Measurements from ENCODE around the gene RTBDN. TPM values are rescaled to one million over a fixed set of nuclear protein-coding genes. Genes with fewer than 3 reads are reported as not detected.

The RTBDN gene
- total RNA-seq, 1 experiment from 2014 or later: 25.1 TPM

GRCh38 chr19:12788682-12789097, 45.7 kb downstream of the RTBDN start:
- BruUV-seq (replicated peaks): TSS peak; percentile 57
- Histone ChIP-seq H3K27ac (ENCODE audit: low read depth, low read length) (peak overlapping the region; percentile 96), H3K4me2 (ENCODE audit: low read length) (peak overlapping the region; percentile 99), H3K9me2 (ENCODE audit: insufficient read depth) (no peaks in the 10 kb centered on the region), H3K4me1 (ENCODE audit: control insufficient read depth in 1 of 2, insufficient read depth in 2 of 2, low read length in 2 of 2) (peaks cover 64 to 92% of the 10 kb centered on the region in 2 experiments), H3K79me2 (ENCODE audit: insufficient read depth, low read length) (peaks cover 19% of the 10 kb centered on the region), H2AFZ (ENCODE audit: low read depth, low read length, poor library complexity, severe bottlenecking) (no peak overlapping the region), H3K36me3 (ENCODE audit: control insufficient read depth in 1 of 2, insufficient read depth in 2 of 2, low read length in 2 of 2) (no peaks in the 10 kb centered on the region), H3K4me3 (replicated peaks in 1 of 2; ENCODE audit: low read depth in 1 of 2, low read length in 2 of 2) (peak overlapping the region; percentile 77 to 84), H3K27me3 (ENCODE audit: insufficient read depth, low read length) (no peaks in the 10 kb centered on the region), H4K20me1 (ENCODE audit: insufficient read depth) (no peaks in the 10 kb centered on the region), H3K9ac (ENCODE audit: low read length) (peak overlapping the region; percentile 93), H3K9me3 (ENCODE audit: control insufficient read depth in 1 of 2, insufficient read depth in 1 of 2, low read depth in 1 of 2, low read length in 2 of 2) (no peaks in the 10 kb centered on the region)
- ChIA-PET CTCF (interaction anchor here (1.8 to 7.4 kb wide), 2 partner anchors 12 to 23 kb away, joined by 9 to 88 read pairs; partner anchors contain the start of gene HOOK2), RAD21 (ENCODE audit: low non-redundant PET in 1 of 2, low total read pairs in 2 of 2, uncharacterized antibody in 2 of 2, unreplicated experiment in 2 of 2) (interaction anchor here in 1 of 2 experiments (1.2 kb wide), 1 partner anchor 10 kb away, joined by 4 read pairs; no protein-coding TSS in a partner anchor), POLR2A (interaction anchor here (1.5 kb wide), 1 partner anchor 864 kb away, joined by 3 read pairs; the partner anchor contains the start of gene ZNF700)
- intact Hi-C loops (cut with micrococcal nuclease): no loop called here
- ATAC-seq (no peak), DNase-seq (ENCODE audit: low read depth, low spot score) (no peak)
- TF ChIP-seq SRF (IDR thresholded peaks at IDR 0.05; ENCODE audit: low read depth) (no peak), SP1 (IDR thresholded peaks at IDR 0.05; ENCODE audit: low read depth) (no peak), EZH2phosphoT487 (IDR thresholded peaks at IDR 0.05; ENCODE audit: borderline replicate concordance) (no peak), YY1 (IDR thresholded peaks at IDR 0.05; ENCODE audit: extremely low read depth, insufficient replicate concordance, low read depth, low read length) (peak; percentile 38), REST (IDR thresholded peaks at IDR 0.05; ENCODE audit: low read depth) (no peak), FOSL1 (IDR thresholded peaks at IDR 0.05; ENCODE audit: low read depth) (no peak), EZH2 (IDR thresholded peaks at IDR 0.05) (no peak), JUND (IDR thresholded peaks at IDR 0.05) (no peak), ZFX (IDR thresholded peaks at IDR 0.05) (0 out of 2 replicates have a peak, but pooled peaks have one; percentile 14), ELF1 (IDR thresholded peaks at IDR 0.05; ENCODE audit: borderline replicate concordance, low read depth) (no peak), MAX (IDR thresholded peaks at IDR 0.05) (no peak), TCF7L2 (IDR thresholded peaks at IDR 0.05; ENCODE audit: borderline replicate concordance, extremely low read depth, insufficient read depth, insufficient read length) (peak; percentile 61), CTCF (IDR thresholded peaks at IDR 0.05 in 2 of 3, conservative IDR thresholded peaks at IDR 0.05 in 1 of 3; ENCODE audit: borderline replicate concordance in 1 of 3, insufficient read depth in 1 of 3, low read depth in 2 of 3, low read length in 2 of 3) (no peak), SIN3A (IDR thresholded peaks at IDR 0.05; ENCODE audit: low read depth) (no peak), POLR2AphosphoS5 (IDR thresholded peaks at IDR 0.05; ENCODE audit: low read depth, low read length) (peak; percentile 48), ATF3 (IDR thresholded peaks at IDR 0.05) (no peak), POLR2A (IDR thresholded peaks at IDR 0.05; ENCODE audit: borderline replicate concordance, extremely low read depth, insufficient read depth, insufficient read length) (no peak), EGR1 (IDR thresholded peaks at IDR 0.05; ENCODE audit: low read depth) (no peak), ZNF274 (IDR thresholded peaks at IDR 0.05; ENCODE audit: low read depth, low read length) (no peak), RAD21 (IDR thresholded peaks at IDR 0.05; ENCODE audit: low read depth) (no peak), ZBTB33 (IDR thresholded peaks at IDR 0.05; ENCODE audit: extremely low read depth, insufficient replicate concordance, low read length) (peak; percentile 47)

All from HCT116 (cell line).